B cell (primary cell): Measurements from ENCODE around the gene SELENOV. TPM values are rescaled to one million over a fixed set of nuclear protein-coding genes. Genes with fewer than 3 reads are reported as not detected.

ENCODE experiments used
- ATAC-seq: fragments of 200-7000 bp; cut with Tn5 transposase; one replicate; pipeline ENCODE4 v1.10.0; 2021; ENCODE audit warnings: low read depth, mild to moderate bottlenecking, moderate number of reproducible peaks, moderate library complexity
- CTCF ChIA-PET: fragments of 350-600 bp; sonication (Branson Sonifier 250); formaldehyde crosslinking; loops from one replicate; lab custom pipeline; 2021; ENCODE audit warnings: antibody characterized with exemption, inconsistent platforms; lab: Charles Lee
- POLR2A ChIA-PET: fragments of 350-600 bp; sonication (Branson Sonifier 250); formaldehyde crosslinking; loops from one replicate; lab custom pipeline; 2021; ENCODE audit warnings: antibody characterized with exemption; lab: Charles Lee
- DNase-seq: peaks from one replicate; pipeline ENCODE4 v3.0.0; 2013
- H2AFZ ChIP-seq: 2 replicates; pipeline ENCODE4 v1.6.1; 2012; ENCODE audit warnings: mild to moderate bottlenecking, low read depth, low read length; ENCODE audit not compliant: insufficient read depth, poor library complexity, severe bottlenecking
- H3K27ac ChIP-seq, 2 donors: 1 replicate in 1 of 2; 2 replicates in 1 of 2; pipeline ENCODE4 v1.5.1; 2012 to 2013; ENCODE audit warnings: low read length in 2 of 2, mild to moderate bottlenecking in 2 of 2, moderate library complexity in 1 of 2
- H3K27me3 ChIP-seq, 4 experiments: fragments of 200-600 bp in 1 of 4; sonication (generic) in 1 of 4; replicated peaks in 1 of 4; 1 replicate in 2 of 4; 2 replicates in 2 of 4; pipeline versions ENCODE4 v1.6.1 to v1.7.0; 2013 to 2016; ENCODE audit warnings: low read length in 3 of 4, mild to moderate bottlenecking in 2 of 4, mixed read lengths in 1 of 4, moderate library complexity in 1 of 4; ENCODE audit not compliant: insufficient read depth in 4 of 4, control insufficient read depth in 3 of 4; ENCODE audit errors: control extremely low read depth in 1 of 4
- H3K36me3 ChIP-seq, 2 experiments: replicated peaks in 1 of 2; 1 replicate in 1 of 2; 2 replicates in 1 of 2; pipeline versions ENCODE4 v1.6.1 to v1.7.1; 2013; ENCODE audit warnings: low read length in 1 of 2; ENCODE audit not compliant: insufficient read depth in 2 of 2, control insufficient read depth in 1 of 2; ENCODE audit errors: control extremely low read depth in 1 of 2, extremely low read depth in 1 of 2
- H3K4me1 ChIP-seq, 2 donors: fragments of 200-600 bp in 1 of 2; sonication (generic) in 1 of 2; 1 replicate in 1 of 2; 2 replicates in 1 of 2; pipeline versions ENCODE4 v1.5.1 to v1.6.1; 2013 to 2017; ENCODE audit warnings: low read length in 2 of 2; ENCODE audit not compliant: control insufficient read depth in 2 of 2, insufficient read depth in 2 of 2
- H3K4me2 ChIP-seq: replicated peaks from 2 replicates; pipeline ENCODE3; 2012; ENCODE audit warnings: mild to moderate bottlenecking, low read depth, low read length; ENCODE audit not compliant: poor library complexity, severe bottlenecking
- H3K4me3 ChIP-seq, 5 experiments: fragments of 200-600 bp in 1 of 5; sonication (generic) in 1 of 5; 1 replicate in 3 of 5; 2 replicates in 2 of 5; pipeline versions ENCODE4 v1.5.1 to v1.7.0; 2011 to 2016; ENCODE audit warnings: low read length in 4 of 5, mild to moderate bottlenecking in 4 of 5, low read depth in 2 of 5, control low read depth in 1 of 5, moderate library complexity in 1 of 5; ENCODE audit not compliant: insufficient read depth in 1 of 5; ENCODE audit errors: control extremely low read depth in 1 of 5, extremely low read depth in 1 of 5
- H3K79me2 ChIP-seq: fragments of 200-600 bp; sonication (generic); one replicate; pipeline ENCODE4 v1.6.0; 2016; ENCODE audit warnings: low read length; ENCODE audit not compliant: control insufficient read depth, insufficient read depth
- H3K9ac ChIP-seq: fragments of 200-600 bp; sonication (generic); 2 replicates; pipeline ENCODE4 v1.6.1; 2017; ENCODE audit warnings: mild to moderate bottlenecking, low read length, moderate library complexity
- H3K9me3 ChIP-seq, 3 donors: one replicate each; pipeline versions ENCODE4 v1.6.1 to v1.7.1; 2013; ENCODE audit warnings: low read length in 2 of 3; ENCODE audit not compliant: control insufficient read depth in 2 of 3, insufficient read depth in 1 of 3; ENCODE audit errors: control extremely low read depth in 1 of 3
- H4K20me1 ChIP-seq: 2 replicates; pipeline ENCODE4 v1.6.0; 2012; ENCODE audit warnings: mild to moderate bottlenecking, low read length; ENCODE audit not compliant: insufficient read depth, control insufficient read depth, poor library complexity, severe bottlenecking
- H3K27ac Mint-ChIP-seq: one replicate; pipeline ENCODE4 v1.8.0; 2021; ENCODE audit warnings: mixed read lengths
- H3K27me3 Mint-ChIP-seq: one replicate; pipeline ENCODE4 v1.8.0; 2021; ENCODE audit warnings: mixed read lengths
- H3K4me1 Mint-ChIP-seq: one replicate; pipeline ENCODE4 v1.8.0; 2021; ENCODE audit warnings: mixed read lengths
- H3K4me3 Mint-ChIP-seq: one replicate; pipeline ENCODE4 v1.8.0; 2021; ENCODE audit warnings: mixed read lengths
- H3K9me3 Mint-ChIP-seq: one replicate; pipeline ENCODE4 v1.8.0; 2022; ENCODE audit warnings: mixed read lengths; ENCODE audit not compliant: insufficient read depth
- CTCF ChIP-seq: fragments of 200-600 bp; IDR thresholded peaks from one replicate; pipeline ENCODE4 v1.8.0; 2022; ENCODE audit warnings: antibody characterized with exemption, mild to moderate bottlenecking
- EZH2 ChIP-seq: IDR thresholded peaks from 2 replicates; pipeline ENCODE4 v1.6.1; 2012; ENCODE audit warnings: borderline replicate concordance, low read depth, mild to moderate bottlenecking, moderate library complexity, low read length; ENCODE audit not compliant: insufficient read depth, poor library complexity, severe bottlenecking
- WGBS: methylation state at CpG from one replicate; pipeline ENCODE4 v1.1.5; 2013; ENCODE audit warnings: missing lambda C conversion rate; ENCODE audit not compliant: insufficient coverage; 5-methylcytosine and 5-hydroxymethylcytosine counted together
- intact Hi-C: fragments of 100-400 bp; cut with micrococcal nuclease; formaldehyde crosslinking; loops from one replicate; pipeline ENCODE4 v1.10.0; 2022
- polyA plus RNA-seq: library from polyadenylated mRNA; depleted of rRNA; stranded (reverse); fragments of >200 nt; gene quantifications from 2 replicates; pipeline ENCODE4 v1.2.3, GENCODE V29; 2012
- total RNA-seq, 2 donors: library from RNA; stranded (reverse); fragments of 120-200 nt in 1 of 2; gene quantifications; 1 replicate in 1 of 2; 2 replicates in 1 of 2; pipeline versions ENCODE4 v1.2.3 to v1.2.4, GENCODE V29; 2013 to 2022

The SELENOV gene
- total and polyA plus RNA-seq, 2 donors (not counting 1 experiment from before 2014, with no cell fraction given): not detected

DNA sequence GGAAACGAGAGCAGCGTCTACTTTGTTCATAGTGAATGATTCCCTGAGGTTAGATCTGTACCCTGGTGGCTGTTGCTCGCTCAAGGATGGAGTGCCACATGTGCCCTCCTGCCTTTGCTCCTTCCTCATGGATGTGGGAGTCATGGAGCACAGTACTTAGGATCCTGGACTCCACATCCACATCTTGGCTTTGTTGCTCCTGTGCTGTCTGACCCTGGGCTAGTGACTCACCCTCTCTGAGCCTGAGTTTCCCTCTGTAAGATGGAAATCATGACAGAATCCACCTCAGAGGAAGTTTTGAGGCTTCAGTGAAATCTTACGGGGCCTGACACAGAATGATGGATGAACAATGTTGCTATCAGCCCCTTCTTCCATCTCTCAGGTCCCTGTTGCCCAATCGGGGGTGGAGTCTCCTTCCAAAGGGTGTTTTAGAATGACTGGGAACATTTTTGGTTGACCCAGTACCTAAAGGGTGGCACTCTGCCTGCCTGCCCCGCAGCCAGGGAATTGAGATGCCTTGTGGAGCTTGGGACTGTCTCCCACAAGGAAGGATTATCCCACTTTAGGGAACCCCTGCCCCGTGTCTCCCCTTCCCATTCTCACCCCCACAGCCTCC is 44.1 kb upstream of the SELENOV start:
- Mint-ChIP-seq H3K4me3 (no peak overlapping the region), H3K27me3 (no peaks in the 10 kb centered on the region), H3K27ac (no peak overlapping the region), H3K4me1 (peaks cover 1% of the 10 kb centered on the region), H3K9me3 (no peaks in the 10 kb centered on the region)
- CTCF ChIA-PET: interaction anchor here (1.1 to 1.3 kb wide), 2 partner anchors 10 to 348 kb away, joined by 3 read pairs; no protein-coding TSS in a partner anchor
- Histone ChIP-seq H3K36me3 (peaks cover 12 to 91% of the 10 kb centered on the region in 2 experiments), H3K27ac (no peak overlapping the region), H3K27me3 (no peaks in the 10 kb centered on the region), H2AFZ (no peak overlapping the region), H3K9ac (no peak overlapping the region), H3K4me3 (no peak overlapping the region), H3K79me2 (peaks cover 14% of the 10 kb centered on the region), H3K9me3 (no peaks in the 10 kb centered on the region), H3K4me1 (no peaks in the 10 kb centered on the region), H3K4me2 (no peak overlapping the region), H4K20me1 (peaks cover 53% of the 10 kb centered on the region)
- TF ChIP-seq CTCF (no peak), EZH2 (no peak)
- 90% methylated on average over 2 of the region's 7 CpGs for WGBS
- ATAC-seq (no peak), DNase-seq (no peak)
- POLR2A ChIA-PET: no interaction called here
- intact Hi-C loops: no loop called here

- no peak for DNase-seq
- ATAC-seq: no peak
- Histone ChIP-seq H3K79me2 (peaks cover 6% of the 10 kb centered on the region), H2AFZ (no peak overlapping the region), H4K20me1 (peaks cover 45% of the 10 kb centered on the region), H3K4me2 (no peak overlapping the region), H3K4me3 (no peak overlapping the region), H3K27me3 (no peaks in the 10 kb centered on the region), H3K9ac (no peak overlapping the region), H3K4me1 (no peaks in the 10 kb centered on the region), H3K9me3 (no peaks in the 10 kb centered on the region), H3K27ac (no peak overlapping the region), H3K36me3 (peaks cover 12 to 86% of the 10 kb centered on the region in 2 experiments)
- no peaks in the 10 kb centered on the region for H3K9me3 Mint-ChIP-seq
- H3K27ac Mint-ChIP-seq: no peak overlapping the region
- WGBS: 75% methylated on average over 4 of the region's 8 CpGs
- H3K27me3 Mint-ChIP-seq: no peaks in the 10 kb centered on the region
- H3K4me1 Mint-ChIP-seq: peaks cover 1% of the 10 kb centered on the region
- ChIA-PET POLR2A (no interaction called here), CTCF (interaction anchor here (0.7 to 1.3 kb wide), 4 partner anchors 11 to 349 kb away, joined by 3 read pairs; partner anchors contain the start of genes MED29 and PAF1)
- intact Hi-C loops: no loop called here
- TF ChIP-seq CTCF (no peak), EZH2 (no peak)
- H3K4me3 Mint-ChIP-seq: no peak overlapping the region
Measured at GRCh38 chr19:39471756-39472536, 43.0 kb upstream of the SELENOV start.
